ENCODE data around the gene FAM170A. TPM values are rescaled to one million over a fixed set of nuclear protein-coding genes. Genes with fewer than 3 reads are reported as not detected.

Gene FAM170A
- total RNA-seq, 1 experiment from 2014 or later, result not detected

DNA sequence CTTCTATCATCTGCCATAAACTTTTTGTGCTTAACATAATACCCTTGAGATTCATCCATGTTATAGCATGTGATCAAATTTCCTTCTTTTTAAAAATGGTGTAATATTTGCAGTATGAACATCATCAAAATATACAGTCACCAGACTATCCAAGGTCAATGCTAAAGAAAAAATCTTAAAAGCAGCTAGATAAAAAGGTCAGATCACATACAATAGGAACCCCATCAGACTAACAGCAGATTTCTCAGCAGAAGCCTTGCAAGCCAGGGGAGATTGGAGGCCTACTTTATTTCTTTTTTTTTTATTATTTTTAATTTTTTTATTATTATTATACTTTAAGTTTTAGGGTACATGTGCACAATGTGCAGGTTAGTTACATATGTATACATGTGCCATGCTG lies 37.2 kb downstream of the FAM170A start (continued):
- TF ChIP-seq, protein P1, sequence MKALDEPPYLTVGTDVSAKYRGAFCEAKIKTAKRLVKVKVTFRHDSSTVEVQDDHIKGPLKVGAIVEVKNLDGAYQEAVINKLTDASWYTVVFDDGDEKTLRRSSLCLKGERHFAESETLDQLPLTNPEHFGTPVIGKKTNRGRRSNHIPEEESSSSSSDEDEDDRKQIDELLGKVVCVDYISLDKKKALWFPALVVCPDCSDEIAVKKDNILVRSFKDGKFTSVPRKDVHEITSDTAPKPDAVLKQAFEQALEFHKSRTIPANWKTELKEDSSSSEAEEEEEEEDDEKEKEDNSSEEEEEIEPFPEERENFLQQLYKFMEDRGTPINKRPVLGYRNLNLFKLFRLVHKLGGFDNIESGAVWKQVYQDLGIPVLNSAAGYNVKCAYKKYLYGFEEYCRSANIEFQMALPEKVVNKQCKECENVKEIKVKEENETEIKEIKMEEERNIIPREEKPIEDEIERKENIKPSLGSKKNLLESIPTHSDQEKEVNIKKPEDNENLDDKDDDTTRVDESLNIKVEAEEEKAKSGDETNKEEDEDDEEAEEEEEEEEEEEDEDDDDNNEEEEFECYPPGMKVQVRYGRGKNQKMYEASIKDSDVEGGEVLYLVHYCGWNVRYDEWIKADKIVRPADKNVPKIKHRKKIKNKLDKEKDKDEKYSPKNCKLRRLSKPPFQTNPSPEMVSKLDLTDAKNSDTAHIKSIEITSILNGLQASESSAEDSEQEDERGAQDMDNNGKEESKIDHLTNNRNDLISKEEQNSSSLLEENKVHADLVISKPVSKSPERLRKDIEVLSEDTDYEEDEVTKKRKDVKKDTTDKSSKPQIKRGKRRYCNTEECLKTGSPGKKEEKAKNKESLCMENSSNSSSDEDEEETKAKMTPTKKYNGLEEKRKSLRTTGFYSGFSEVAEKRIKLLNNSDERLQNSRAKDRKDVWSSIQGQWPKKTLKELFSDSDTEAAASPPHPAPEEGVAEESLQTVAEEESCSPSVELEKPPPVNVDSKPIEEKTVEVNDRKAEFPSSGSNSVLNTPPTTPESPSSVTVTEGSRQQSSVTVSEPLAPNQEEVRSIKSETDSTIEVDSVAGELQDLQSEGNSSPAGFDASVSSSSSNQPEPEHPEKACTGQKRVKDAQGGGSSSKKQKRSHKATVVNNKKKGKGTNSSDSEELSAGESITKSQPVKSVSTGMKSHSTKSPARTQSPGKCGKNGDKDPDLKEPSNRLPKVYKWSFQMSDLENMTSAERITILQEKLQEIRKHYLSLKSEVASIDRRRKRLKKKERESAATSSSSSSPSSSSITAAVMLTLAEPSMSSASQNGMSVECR (CRISPR knock-in tag; IDR thresholded peaks at IDR 0.05; ENCODE audit: borderline replicate concordance), result no peak
- TF ChIP-seq ZNF121 (CRISPR knock-in tag; IDR thresholded peaks at IDR 0.05) (no peak), PRRX2 (CRISPR knock-in tag; IDR thresholded peaks at IDR 0.05) (no peak), FOXP1 (CRISPR knock-in tag; IDR thresholded peaks at IDR 0.05; ENCODE audit: borderline replicate concordance) (no peak), ZNF416 (CRISPR knock-in tag; IDR thresholded peaks at IDR 0.05) (no peak)

DNA sequence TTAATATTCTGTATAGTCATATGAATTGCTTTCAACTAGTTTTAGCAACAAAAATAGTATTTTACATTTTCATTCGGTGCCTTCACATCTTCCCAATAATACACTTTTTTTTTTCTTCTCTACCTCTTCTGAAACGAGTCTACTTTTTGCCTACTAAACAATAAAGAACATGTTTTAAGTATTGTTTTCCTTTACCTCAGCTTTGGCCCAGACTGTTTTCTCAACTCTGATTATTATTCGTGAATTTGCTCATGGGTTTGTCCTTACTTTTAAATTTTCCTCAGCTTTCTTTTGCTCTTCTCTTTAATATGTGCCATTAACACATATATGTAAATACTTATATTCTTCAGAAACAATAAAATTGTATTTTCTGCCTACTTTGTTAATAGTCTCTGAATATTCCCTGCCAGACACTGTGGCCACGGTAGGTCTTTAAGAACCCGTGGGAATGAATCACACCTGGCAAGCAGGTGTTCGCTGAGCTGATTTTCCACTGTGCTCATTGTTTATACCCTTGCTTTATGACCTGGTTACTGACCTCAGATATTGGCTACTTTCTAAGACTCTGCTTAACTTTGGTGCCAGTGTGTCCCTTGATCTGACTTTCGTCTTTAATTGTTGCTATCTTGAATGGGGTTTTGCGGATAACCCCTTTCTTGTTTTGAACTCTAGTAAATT lies 49.1 kb downstream of the FAM170A start:
- CTCF ChIA-PET, result no interaction called here
- POLR2A ChIA-PET, result no interaction called here

More for the DNA sequence above, 49.1 kb downstream of the FAM170A start:
- DNase-seq (ENCODE audit: low spot score) (no peak), ATAC-seq (no peak)
- H3K4me3 Mint-ChIP-seq, result no peak overlapping the region
- no peak overlapping the region for H3K27ac Mint-ChIP-seq
- H3K9me3 Mint-ChIP-seq, result peaks cover 12% of the 10 kb centered on the region; the same call in 1 of the 2 replicates
- TF ChIP-seq MYBL2 (CRISPR knock-in tag; IDR thresholded peaks at IDR 0.05), result no peak
- no peak for TF ChIP-seq SP1 (CRISPR knock-in tag; conservative IDR thresholded peaks at IDR 0.05)
- TF ChIP-seq, protein P2, sequence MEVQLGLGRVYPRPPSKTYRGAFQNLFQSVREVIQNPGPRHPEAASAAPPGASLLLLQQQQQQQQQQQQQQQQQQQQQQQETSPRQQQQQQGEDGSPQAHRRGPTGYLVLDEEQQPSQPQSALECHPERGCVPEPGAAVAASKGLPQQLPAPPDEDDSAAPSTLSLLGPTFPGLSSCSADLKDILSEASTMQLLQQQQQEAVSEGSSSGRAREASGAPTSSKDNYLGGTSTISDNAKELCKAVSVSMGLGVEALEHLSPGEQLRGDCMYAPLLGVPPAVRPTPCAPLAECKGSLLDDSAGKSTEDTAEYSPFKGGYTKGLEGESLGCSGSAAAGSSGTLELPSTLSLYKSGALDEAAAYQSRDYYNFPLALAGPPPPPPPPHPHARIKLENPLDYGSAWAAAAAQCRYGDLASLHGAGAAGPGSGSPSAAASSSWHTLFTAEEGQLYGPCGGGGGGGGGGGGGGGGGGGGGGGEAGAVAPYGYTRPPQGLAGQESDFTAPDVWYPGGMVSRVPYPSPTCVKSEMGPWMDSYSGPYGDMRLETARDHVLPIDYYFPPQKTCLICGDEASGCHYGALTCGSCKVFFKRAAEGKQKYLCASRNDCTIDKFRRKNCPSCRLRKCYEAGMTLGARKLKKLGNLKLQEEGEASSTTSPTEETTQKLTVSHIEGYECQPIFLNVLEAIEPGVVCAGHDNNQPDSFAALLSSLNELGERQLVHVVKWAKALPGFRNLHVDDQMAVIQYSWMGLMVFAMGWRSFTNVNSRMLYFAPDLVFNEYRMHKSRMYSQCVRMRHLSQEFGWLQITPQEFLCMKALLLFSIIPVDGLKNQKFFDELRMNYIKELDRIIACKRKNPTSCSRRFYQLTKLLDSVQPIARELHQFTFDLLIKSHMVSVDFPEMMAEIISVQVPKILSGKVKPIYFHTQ (CRISPR knock-in tag; IDR thresholded peaks at IDR 0.05), result no peak
- TF ChIP-seq, protein P3, sequence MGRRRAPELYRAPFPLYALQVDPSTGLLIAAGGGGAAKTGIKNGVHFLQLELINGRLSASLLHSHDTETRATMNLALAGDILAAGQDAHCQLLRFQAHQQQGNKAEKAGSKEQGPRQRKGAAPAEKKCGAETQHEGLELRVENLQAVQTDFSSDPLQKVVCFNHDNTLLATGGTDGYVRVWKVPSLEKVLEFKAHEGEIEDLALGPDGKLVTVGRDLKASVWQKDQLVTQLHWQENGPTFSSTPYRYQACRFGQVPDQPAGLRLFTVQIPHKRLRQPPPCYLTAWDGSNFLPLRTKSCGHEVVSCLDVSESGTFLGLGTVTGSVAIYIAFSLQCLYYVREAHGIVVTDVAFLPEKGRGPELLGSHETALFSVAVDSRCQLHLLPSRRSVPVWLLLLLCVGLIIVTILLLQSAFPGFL (CRISPR knock-in tag; IDR thresholded peaks at IDR 0.05; ENCODE audit: borderline replicate concordance), result no peak
- TF ChIP-seq ZNF121 (CRISPR knock-in tag; IDR thresholded peaks at IDR 0.05), result no peak
- no peak for TF ChIP-seq HMGA2 (CRISPR knock-in tag; IDR thresholded peaks at IDR 0.05)
- no peak for TF ChIP-seq ZNF396 (CRISPR knock-in tag; IDR thresholded peaks at IDR 0.05; ENCODE audit: borderline replicate concordance)
- no peak for TF ChIP-seq FOXJ3 (CRISPR knock-in tag; IDR thresholded peaks at IDR 0.05; ENCODE audit: borderline replicate concordance)
- TF ChIP-seq, protein P4, sequence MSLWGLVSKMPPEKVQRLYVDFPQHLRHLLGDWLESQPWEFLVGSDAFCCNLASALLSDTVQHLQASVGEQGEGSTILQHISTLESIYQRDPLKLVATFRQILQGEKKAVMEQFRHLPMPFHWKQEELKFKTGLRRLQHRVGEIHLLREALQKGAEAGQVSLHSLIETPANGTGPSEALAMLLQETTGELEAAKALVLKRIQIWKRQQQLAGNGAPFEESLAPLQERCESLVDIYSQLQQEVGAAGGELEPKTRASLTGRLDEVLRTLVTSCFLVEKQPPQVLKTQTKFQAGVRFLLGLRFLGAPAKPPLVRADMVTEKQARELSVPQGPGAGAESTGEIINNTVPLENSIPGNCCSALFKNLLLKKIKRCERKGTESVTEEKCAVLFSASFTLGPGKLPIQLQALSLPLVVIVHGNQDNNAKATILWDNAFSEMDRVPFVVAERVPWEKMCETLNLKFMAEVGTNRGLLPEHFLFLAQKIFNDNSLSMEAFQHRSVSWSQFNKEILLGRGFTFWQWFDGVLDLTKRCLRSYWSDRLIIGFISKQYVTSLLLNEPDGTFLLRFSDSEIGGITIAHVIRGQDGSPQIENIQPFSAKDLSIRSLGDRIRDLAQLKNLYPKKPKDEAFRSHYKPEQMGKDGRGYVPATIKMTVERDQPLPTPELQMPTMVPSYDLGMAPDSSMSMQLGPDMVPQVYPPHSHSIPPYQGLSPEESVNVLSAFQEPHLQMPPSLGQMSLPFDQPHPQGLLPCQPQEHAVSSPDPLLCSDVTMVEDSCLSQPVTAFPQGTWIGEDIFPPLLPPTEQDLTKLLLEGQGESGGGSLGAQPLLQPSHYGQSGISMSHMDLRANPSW (CRISPR knock-in tag; conservative IDR thresholded peaks at IDR 0.05; ENCODE audit: low read depth), result no peak
- TF ChIP-seq ZNF219 (CRISPR knock-in tag; IDR thresholded peaks at IDR 0.05; ENCODE audit: borderline replicate concordance), result no peak
- no peak for TF ChIP-seq EMX1 (CRISPR knock-in tag; IDR thresholded peaks at IDR 0.05)
- no peak for TF ChIP-seq GTF2I (CRISPR knock-in tag; conservative IDR thresholded peaks at IDR 0.05)
- TF ChIP-seq, protein P5, sequence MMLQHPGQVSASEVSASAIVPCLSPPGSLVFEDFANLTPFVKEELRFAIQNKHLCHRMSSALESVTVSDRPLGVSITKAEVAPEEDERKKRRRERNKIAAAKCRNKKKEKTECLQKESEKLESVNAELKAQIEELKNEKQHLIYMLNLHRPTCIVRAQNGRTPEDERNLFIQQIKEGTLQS (CRISPR knock-in tag; conservative IDR thresholded peaks at IDR 0.05), result no peak
- TF ChIP-seq ZNF416 (CRISPR knock-in tag; IDR thresholded peaks at IDR 0.05), result no peak
- TF ChIP-seq, protein P6, sequence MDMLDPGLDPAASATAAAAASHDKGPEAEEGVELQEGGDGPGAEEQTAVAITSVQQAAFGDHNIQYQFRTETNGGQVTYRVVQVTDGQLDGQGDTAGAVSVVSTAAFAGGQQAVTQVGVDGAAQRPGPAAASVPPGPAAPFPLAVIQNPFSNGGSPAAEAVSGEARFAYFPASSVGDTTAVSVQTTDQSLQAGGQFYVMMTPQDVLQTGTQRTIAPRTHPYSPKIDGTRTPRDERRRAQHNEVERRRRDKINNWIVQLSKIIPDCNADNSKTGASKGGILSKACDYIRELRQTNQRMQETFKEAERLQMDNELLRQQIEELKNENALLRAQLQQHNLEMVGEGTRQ (CRISPR knock-in tag; IDR thresholded peaks at IDR 0.05), result no peak
- no peak for TF ChIP-seq ETV6 (CRISPR knock-in tag; IDR thresholded peaks at IDR 0.05)
- no peaks in the 10 kb centered on the region for H3K36me3 Mint-ChIP-seq
- no peaks in the 10 kb centered on the region for H3K27me3 Mint-ChIP-seq (ENCODE audit: low read depth)
- peaks cover 11% of the 10 kb centered on the region for H3K4me1 Mint-ChIP-seq

All from WTC11 (cell line).